T47D (cell line): ENCODE data around the gene THOC2.
"Not testable (repeated sequence)": the region's sequence is repeated elsewhere in the genome, so short reads cannot be mapped to it uniquely, and the experiment has no call there.

Source experiments
- DNase-seq, 2 experiments: peaks; one replicate each; pipeline versions ENCODE4 v3.0.0 to v3.0.0-alpha.2; 2011 to 2012; ENCODE audit warnings: low read depth in 1 of 2, low spot score in 1 of 2
- JUND ChIP-seq: IDR thresholded peaks from 2 replicates; pipeline ENCODE4 v1.6.1; 2012; ENCODE audit warnings: low read depth
- in situ Hi-C: cut with HindIII; loops from 2 replicates; pipeline ENCODE4 v1.10.0; 2016; ENCODE audit warnings: low sequenced_read_pairs, low pct_unique_long_range_greater_than_20kb

The THOC2 gene

GRCh38 chrX:123731258-123731986 lies 1.4 kb downstream of the THOC2 start:
- peak in 1 of 2 experiments; percentile 8 for DNase-seq
- in situ Hi-C loops: no loop called here
- TF ChIP-seq JUND: no peak

GRCh38 chrX:123728554-123728953 lies 4.3 kb downstream of the THOC2 start:
- TF ChIP-seq JUND: no peak
- in situ Hi-C loops: no loop called here
- DNase-seq: no peak

DNA sequence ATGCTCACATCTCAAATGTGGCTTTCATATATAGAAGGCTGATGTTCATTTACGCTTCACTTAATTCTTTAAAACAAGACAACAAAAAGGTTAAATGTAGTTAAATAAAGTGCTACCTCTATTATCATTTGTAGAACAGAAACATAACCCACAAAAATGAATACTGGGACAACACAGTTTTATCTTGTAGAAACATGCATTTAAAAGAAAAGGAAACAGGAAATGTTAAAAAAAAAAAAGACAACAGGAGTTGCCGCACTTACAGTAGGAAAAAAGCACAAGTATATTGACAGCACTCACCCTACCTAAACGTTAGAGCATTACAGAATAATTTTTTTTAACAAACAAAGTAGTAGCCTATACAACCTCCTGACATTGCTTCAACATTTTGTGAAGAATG lies 4.8 kb downstream of the THOC2 start:
- no peak for DNase-seq
- in situ Hi-C loops: no loop called here
- TF ChIP-seq JUND: no peak

- DNase-seq, in situ Hi-C loops: not testable (repeated sequence)
Measured at GRCh38 chrX:123722193-123722592, 10.7 kb downstream of the THOC2 start.

GRCh38 chrX:123720486-123720885 lies 12.4 kb downstream of the THOC2 start:
- no peak for TF ChIP-seq JUND
- DNase-seq: peak in 1 of 2 experiments; percentile 58
- in situ Hi-C loops: no loop called here

- no peak for TF ChIP-seq JUND
- in situ Hi-C loops: no loop called here
Measured at GRCh38 chrX:123713841-123714240, 19.0 kb downstream of the THOC2 start.

DNA sequence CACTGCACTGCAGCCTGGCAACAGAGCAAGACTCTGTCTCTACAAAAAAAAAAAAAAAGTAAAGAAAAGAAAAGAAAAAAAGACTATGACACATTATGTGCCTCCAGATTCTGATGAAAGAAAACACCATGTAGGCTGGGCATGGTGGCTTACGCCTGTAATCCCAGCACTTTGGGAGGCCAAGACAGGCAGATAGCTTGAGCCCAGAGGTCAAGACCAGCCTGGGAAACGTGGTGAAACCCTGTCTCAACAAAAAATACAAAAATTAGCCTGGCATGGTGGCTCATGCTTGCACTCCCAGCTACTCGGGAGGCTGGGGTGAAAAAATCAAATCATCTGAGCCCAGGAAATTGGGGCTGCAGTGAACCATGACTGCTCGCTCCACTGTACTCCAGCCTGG lies 19.4 kb downstream of the THOC2 start:
- no peak for TF ChIP-seq JUND
- in situ Hi-C loops: no loop called here
- no peak for DNase-seq

More at GRCh38 chrX:123713841-123714240, 19.0 kb downstream of the THOC2 start:
- no peak for DNase-seq

GRCh38 chrX:123711201-123711600 lies 21.7 kb downstream of the THOC2 start:
- in situ Hi-C loops, DNase-seq: not testable (repeated sequence)

- in situ Hi-C loops: no loop called here
- no peak for DNase-seq
- TF ChIP-seq JUND: no peak
Measured at GRCh38 chrX:123704781-123705180, 28.1 kb downstream of the THOC2 start.

DNA sequence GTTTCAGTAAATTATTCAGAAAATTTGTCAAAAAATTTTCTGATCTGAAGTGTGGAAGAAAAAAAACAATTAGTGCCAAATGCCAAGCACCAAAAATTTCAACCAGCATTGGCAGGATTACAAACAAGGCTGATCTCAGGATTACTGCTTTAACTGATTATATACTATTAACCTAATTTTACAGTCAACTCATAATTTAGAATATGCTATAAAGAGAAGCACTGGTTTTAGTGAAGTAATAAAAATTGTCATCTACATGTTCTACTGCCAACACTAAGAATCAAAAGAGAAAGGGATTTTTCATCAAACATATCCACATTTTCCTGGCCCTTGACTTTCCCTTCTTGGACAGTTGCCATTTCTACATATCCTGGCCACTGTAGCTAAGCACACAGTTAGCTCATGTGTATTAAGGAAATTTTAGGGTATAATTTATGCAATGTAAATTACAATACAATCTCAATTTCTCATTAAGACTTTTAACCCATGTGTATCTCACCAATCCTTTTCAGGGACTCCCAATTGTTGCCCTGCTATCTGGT lies 33.8 kb downstream of the THOC2 start:
- in situ Hi-C loops: no loop called here
- DNase-seq: no peak
- no peak for TF ChIP-seq JUND

DNA sequence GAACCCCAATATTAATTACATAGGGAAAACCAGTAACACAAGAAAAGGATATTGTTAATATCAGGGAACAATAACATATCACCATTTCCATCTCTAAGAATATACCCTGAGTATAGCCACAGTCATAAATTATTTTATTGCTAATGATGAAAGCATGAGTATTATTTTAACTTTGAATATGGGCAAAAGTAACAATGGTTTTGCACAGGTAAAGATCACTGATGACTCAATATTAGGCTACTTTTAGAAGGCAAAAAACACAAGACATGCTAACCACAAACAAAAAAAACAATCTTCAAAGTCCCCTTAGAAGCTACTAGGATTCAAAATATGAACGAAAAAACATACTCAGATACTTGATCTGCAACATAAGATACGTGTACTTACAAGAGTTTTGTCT lies 36.5 kb downstream of the THOC2 start:
- no peak for TF ChIP-seq JUND
- in situ Hi-C loops: no loop called here
- no peak for DNase-seq

DNA sequence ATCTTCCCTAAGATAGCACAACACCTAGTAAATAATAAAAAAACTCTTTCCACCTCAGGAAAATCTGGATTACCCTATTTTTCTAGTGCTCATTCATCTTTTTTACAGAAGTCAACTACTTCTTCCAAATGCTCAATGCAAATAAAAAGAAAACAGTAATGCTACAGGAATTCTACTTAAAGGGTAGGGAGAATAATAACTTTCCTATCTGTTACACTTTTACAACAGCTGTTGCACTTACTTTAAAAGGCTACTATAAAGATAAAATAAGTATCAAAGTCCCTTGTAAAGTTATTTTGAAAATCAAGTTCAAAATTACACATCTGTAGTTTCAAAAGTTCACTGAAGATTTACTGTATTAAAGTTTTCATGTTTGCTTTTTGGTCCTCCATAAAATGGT lies 37.6 kb downstream of the THOC2 start:
- DNase-seq: no peak
- TF ChIP-seq JUND: no peak
- in situ Hi-C loops: no loop called here

DNA sequence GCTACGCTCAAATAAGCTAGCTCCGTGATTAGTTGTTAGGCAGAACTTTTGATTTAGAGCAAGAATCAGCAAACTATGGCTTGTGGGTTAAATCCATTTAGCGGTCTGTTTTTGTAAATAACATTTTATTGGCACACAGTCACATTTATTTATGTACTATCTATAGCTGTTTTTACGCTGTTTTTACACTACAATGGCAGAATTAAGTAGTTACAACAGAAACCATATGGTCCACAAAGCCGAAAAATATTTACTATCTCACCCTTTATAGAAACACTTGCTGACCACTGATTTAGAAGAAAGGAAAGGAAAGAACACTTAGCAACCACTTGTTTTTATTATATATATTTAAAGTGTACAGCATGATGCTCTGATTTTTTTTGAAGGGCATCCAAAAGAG lies 41.1 kb downstream of the THOC2 start:
- in situ Hi-C loops: no loop called here
- TF ChIP-seq JUND: no peak
- no peak for DNase-seq

- in situ Hi-C loops: no loop called here
- no peak for TF ChIP-seq JUND
- no peak for DNase-seq
Measured at GRCh38 chrX:123688524-123688923, 44.3 kb downstream of the THOC2 start.
